ENCODE measurements around the gene PDLIM4.

Gene PDLIM4

DNA sequence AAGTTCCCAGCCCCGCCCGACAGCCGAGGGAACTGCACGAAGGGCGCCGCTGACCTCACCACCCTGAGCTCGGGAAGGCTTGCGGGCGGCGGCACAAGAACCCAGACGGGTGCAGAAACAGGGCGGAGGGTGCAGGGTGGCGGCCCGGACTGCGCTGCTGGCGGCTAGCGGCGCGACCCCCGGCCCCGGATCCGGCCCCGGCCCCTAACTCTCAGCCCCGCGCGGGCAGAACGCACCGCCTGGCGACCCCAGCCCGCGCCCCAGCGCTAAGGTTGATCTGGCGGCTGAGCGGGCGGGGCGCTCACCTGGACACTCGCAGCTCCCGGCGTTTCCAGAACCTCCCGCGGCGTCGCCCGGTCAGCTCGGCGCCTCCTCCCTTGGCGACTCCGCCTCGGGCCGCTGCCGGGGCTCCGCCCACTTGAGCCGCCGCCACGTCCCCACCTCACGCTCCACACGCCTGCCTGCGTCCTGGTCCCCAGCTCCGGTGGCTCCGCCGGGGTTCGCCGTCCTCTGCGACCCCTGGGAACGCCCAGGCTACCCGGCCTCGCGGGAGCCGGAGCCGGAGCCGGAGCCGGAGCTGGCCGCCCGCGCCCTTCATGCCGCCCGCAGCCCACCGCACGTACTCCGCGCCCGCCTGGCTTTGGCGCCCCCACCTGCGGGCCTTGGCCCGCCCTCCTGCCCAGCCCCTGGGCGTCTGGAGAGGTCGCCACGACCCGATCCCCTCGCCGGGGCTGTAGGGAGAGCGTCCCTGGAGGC, 29.8 kb upstream of the PDLIM4 start, which contains the start of gene P4HA2:
TSS of gene P4HA2 (minus strand) at position 369 of the 756 bp plus-strand sequence. CDS start 9,227 bp downstream, outside the sequence.
- peak; percentile 30 for DNase-seq

DNA sequence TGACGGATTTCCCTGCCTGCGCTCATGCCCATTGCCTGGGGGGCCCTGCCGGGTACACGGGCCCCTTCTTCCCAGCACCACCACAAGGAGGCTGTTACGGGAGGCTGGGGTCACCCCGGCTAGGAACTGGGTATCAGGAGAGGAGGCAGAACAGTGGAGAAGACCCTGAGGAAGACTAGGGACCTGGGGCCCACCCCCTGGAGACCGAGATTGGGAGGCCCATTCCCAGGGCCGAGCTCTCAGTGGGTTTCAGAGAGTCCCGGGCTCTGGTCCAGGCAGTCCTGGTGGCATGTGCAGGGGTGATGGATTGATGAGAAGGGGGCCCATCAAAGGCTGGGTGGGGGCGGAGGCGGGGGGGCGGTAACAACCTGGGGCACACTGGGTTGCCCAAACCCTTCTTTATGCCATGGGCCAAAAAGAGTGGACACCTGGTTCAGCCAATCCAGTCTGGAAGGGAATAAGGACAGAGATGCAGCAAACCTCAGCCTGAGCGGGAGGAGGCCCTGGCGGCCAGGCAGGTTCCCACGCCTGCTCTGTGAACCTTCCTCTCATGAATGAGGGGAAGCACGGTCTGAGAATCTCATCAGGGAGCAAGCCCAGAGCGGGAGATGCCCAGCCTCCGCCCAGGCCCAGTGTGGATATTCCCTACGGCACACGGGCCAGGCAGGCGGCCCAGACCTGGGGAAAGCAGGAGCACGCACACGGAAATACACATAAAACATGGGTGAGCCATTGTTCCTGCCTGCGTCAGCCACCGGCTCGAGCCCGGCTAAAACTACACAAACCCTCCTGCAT, 29.1 kb upstream of the PDLIM4 start:
- no peak for DNase-seq

DNA sequence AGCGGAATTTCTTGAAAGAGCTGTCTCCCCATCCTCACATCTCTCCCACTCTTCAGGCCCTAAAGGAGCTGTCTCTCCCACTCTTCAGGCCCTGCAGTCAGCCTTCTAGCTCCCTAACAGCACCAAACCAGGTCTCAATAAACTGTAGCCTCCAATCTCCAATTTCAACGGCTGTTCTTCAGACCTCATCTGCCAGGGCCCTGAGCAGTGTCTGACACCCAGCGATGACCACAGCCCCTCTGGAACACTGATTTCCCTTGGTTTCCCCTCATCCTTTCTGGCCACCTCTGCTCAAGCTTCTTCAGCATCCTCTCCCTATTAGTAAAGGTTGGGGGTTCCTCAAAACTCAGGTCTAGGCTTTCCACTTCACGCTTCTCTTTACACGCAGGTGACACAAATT, 28.3 kb upstream of the PDLIM4 start:
- no peak for DNase-seq

DNA sequence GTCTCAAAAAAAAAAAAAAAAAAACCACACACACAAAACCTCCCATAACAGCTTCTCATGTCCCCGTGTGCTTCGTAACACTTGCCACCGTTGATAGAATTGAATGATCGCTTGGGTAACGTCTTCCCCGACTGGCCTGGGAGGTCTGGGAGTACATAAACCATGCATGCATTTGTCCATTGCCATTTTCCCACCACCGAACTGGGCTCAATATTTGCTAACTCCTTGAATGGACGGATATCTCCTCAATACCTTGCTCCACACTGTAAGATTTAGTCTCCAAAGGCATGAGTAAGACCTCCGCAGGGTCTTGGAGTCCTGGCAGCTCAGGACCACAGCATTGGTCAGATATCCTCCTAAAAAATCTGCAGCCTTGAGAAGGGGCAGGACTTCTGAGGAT, 26.6 kb upstream of the PDLIM4 start:
- no peak for DNase-seq

DNA sequence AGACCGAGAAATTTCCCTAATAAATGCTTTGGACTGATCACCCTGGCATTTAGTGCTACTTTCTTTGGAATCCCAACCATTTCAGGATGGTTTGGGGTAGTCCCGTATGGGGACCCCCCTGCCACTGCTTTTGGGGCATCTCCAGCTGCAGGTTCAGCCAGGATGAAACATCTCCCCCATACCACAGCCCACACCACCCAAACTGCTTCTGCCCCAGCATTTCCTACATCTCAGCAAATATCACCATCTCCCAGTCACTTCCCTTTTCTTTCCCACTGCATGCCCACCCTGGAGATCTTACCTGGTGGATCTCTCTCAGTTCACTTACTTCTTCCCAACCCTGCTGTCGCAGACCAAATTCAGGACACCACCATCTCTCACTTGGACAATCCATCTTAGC, 25.0 kb upstream of the PDLIM4 start:
- no peak for DNase-seq

DNA sequence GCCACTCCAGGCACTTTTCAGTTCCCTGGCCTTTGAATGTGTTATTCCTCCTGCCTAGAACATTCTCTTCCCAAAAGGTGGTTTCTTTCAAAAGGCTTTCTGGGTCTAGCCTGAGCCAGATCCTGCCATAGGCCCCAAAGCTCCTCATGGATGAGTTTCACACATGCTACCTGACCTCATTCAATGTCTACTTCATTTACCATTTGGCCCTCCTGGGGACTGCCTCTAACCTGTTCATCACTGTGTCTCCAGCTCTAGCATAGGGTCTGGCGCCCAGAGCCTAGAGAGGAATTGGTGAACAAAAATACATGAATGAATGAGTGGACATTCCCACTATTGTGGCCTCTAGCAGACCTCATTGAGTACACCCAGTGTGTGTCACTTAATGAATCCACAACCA, 24.4 kb upstream of the PDLIM4 start:
- no peak for DNase-seq

DNA sequence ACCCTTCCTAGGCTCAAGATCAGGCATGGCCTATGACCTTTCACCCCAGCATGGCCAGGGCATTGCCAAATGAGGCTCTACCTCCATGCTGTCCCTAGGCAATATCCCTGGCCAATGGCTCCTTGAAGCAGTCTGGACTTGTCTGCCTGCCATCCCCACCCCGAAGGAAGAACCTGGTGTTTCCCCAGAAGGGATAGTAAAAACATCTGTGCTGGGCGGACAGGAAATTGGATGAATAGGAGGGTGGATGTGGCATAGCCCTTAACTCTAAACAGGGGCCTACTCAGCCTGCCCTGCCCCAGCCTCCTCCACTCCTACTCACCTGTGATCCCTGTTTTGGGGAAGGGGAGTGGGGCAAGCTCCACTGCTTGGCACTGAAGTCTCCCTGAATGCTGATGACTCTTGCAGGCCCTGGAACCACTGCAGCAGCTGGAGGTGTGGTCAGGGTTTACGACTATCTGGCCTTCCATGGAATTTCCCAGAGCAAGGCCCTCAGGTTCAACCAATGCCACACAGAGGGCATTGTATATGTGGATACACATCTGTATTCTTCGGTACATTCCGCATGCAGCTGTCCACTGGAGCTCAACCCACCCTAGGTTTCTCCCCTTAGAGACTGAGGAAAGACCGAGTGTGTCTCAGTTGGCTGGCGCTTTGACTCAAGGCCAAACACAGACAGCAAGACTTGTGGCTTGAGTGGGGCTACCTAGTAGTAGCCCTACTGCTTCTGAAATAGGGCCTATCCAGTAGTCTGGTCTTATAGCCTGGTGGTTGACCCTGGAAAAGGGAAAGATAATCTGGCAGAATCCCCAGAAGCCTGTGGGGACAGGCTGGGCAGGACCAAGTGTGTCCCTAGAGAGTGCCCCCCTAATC, 23.4 kb upstream of the PDLIM4 start:
- DNase-seq = no peak

DNA sequence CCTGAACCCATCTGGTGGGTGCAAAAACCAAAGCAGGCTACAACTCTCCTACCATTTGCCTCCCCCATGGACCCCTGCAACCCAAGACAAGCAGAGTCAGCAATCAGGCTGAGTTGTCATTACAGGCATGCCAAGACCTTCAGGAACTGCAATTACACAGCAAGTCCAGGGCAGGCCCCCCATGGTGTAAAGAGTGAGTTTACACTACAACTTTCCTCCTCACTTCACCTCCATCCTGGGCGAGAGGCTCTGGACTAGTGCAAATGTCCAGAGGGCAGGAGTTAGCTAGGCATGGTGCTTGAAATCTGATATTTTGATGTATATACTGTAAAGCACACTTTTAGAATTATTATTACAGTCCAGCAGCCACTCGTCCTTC, 22.8 kb upstream of the PDLIM4 start:
- no peak for DNase-seq

DNA sequence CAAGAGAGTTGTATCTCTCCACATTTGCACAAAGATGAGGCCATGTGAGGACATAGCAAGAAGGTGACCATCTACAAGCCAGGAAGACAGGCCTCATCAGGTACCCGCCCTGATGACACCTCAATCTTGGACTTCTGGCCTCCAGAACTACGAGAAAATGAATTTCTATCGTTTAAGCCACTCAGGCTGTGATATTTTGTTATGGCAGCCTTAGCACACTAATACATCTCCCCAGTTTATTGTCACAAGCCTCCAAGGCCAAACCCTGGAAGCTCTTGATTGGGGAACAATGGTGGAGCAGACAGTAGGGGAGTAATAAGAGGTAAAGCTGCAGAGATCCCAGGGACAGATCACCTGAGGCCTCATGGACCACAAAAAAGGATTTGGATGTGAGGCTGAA, 22.2 kb upstream of the PDLIM4 start:
- no peak for DNase-seq

DNA sequence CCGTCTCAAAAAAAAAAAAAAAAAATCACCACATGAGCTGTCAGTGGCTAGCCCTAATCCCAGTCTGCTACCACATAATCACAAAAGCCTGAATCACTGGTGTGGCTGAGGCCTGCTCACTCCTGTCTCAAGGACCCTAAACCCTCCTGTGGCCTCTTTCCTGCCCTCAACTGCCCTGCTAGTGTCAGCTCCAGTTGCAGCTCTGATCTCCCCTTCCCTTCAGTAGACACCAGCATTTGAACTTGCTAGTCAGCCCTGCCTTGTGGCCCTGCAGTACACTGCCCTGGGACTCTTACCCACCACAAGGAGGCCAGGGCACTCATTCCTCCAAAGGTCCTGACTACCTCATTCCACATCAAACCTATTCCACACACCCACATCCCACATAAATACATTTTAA, 20.4 kb upstream of the PDLIM4 start:
- no peak for DNase-seq

DNA sequence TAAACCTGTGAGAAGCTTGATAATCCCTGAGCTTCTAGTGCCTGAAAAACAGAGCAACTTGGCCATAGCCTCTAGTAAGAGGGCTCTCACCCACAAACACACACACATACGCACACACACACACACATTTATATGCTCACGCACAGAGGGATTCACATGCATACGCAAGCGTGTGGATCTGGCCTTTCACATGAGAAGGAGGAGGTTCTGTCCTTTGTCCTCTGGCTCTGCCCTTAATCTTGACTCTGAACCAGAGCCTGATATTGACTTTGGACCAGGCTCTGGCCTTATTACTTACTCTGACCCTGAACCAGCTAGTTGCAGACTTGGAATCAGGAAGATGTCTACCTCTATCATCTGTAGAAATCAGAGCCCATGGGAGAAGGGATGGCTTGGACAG, 19.8 kb upstream of the PDLIM4 start:
- DNase-seq = no peak

DNA sequence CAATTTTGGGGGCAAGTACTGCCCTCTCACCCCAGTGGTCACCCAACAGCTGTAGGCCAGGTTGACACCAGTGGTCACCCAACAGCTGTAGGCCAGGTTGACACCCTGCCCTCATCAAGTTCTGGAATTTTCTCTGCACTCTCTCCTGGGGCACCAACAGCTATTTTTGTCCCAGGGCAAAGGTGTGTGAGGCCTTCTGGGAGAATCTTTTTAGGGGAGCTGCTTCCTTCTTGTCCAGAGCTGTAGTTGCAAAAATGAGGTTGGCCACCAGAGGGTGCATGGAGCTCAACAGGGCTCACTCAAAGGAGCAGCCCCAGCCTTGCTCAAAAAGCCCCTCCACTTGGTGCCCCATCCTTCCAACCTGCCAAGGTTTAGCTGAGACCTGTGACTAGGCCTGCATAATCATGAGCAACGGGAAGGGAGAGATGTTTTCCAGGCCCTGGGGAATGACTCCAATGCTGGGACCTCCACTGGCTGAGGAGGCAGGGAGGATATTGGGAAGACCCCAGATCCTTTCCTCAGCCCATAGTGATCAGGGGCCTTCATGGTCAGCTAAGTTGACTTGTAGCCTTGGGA, 19.2 kb upstream of the PDLIM4 start:
- DNase-seq = no peak

DNA sequence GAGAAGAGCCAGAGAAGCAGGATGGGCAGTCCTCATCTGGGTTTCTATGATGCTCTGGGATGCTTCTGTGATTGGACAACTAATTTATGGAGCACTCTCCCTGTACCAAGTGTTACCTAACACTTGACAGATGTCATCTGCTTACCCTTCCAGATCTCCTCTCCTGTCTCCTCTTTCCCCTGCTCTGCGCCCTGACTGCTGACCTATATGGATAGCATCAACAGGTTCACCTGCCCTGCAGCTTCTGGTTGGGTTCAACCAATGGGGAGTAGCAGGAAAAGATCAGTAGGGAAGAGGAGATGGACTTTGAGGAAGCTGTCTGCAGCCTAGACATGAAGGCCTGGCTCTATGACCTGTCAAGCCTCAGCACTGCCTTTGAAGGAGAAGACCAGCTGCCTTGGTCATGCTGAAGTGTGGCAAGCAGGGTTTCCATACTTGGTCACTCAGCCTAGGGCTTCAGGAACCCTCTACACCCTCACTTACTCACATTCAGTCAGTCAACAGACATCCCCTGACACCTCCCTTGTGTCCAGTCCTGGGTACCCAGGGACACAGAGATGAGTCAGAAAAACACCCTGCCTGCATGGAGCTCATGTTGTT, 18.5 kb upstream of the PDLIM4 start:
- no peak for DNase-seq

DNA sequence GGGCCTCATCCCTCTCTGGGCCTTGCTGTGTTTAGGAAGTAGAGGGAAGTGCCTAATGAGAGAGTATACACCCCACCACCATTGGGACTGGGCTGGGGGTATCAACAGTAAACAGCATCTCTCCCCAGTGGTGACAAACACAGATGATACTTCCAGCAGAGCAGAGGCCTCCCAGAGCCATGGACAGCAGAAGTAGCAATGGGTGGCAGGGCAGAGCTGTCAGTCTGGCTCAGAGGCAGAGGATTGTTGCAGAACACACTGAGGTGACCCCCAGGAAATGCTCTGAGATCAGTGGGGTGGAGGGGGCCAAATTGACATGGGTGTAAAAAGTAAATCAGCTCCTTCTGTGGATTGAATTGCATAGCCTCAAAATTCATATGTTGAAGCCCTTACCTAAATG, 17.7 kb upstream of the PDLIM4 start:
- DNase-seq = no peak

DNA sequence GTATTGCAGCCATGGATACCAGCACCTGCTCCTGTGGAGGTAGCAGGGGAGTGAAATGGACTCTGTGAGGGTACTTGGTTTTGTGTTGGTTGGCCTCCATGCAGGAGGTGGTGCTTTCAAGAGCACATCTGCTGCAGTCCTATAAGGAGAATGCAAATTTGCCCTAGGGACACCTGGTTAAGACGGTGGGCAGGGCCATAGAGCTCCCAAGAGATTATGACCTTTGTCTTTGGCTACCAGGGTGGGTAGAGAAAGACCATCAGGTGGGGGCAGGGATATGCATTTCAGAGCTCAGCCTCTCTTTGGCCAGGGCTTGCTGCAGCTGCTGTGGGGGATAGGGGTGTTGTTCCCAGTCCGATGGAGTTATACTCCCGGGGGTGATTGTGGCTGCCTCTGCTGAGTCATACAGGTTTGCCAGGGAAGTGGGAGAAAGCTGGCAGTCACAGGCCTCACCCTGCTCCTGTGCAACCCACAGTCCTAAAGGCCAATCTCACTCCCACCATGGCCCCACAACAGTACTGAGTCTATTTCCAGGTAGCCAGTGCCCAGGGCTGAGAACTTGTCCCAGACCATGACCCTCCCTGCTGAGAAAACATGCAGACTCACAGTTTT, 14.0 kb upstream of the PDLIM4 start:
- no peak for DNase-seq

DNA sequence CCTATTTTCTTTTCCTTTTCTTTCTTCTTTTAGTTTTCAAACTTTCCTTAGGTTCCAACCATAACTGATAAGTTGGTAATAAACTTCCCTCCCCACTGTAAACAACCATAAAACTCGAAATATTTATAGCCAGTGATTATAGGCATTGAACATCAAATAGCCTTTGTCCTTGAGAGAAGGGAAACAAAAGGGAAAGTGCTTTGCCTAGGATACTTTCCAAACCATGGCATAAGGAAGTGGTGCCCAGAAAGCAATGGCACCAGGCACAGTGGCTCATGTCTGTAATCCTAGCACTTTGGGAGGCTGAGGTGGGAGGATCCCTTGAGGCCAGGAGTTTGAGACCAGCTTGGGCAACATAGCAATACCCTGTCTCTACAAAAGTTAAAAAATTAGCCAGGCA, 11.9 kb upstream of the PDLIM4 start:
- no peak for DNase-seq

DNA sequence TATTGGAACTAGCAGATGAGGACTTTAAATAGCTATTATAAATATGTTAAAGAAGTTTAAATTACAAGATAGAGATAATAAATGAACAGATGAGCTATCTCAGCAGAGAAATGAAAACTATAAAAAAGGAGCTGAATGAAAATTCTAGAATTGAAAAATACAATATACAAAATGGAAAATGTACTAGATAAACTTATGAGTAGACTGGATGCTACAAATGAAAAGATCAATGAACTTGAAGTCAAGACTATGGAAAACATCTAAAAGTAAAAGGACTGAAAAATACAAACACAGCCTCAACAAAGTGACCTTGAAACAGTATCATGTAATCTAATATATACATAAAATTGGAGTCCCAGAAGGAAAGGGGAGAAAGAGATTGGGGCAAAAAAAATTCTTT, 10.7 kb upstream of the PDLIM4 start:
- DNase-seq = no peak

DNA sequence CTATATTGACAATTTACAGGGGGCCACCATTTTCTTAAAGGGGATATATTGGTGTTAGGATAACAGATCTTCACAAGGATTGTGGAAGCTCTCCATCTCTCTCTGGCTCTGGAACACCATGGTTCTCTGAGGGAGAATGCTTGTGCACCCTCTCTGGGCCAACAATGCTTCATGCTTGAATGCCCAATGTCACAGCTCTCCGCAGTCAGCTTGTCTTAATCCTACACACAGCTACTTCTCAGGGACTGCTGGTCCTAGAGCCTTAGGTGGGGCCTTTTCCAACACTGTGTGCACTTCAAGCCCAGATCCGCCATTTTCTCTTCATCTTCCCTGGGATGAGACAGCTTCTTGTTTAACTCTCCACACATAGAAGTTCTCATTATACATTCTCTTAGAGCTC, 6.9 kb upstream of the PDLIM4 start:
- no peak for DNase-seq

DNA sequence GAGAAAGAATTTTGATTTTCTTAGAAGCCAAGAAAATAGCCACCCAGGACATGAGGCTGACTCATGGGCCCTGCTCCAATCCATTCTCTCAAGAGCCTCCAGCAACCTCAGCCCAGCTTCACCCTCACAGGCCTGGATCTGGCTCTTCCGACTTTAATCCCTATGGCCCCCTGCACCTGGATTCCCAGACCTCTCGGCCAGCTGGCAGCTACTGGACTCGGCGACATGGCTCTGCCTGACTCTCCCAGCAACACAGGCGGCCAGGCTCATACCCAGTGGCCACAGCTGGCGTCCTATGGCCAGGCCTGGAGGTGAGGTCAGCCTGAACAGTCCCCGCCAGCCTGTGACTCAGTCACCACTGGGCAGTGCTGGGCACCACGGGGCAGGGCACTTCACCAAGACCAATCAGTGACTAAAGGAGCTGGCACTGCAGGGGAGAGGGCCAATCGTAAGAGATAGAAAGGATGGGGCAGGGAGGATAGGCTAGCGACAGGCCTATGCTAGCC, 6.2 kb upstream of the PDLIM4 start:
- no peak for DNase-seq

DNA sequence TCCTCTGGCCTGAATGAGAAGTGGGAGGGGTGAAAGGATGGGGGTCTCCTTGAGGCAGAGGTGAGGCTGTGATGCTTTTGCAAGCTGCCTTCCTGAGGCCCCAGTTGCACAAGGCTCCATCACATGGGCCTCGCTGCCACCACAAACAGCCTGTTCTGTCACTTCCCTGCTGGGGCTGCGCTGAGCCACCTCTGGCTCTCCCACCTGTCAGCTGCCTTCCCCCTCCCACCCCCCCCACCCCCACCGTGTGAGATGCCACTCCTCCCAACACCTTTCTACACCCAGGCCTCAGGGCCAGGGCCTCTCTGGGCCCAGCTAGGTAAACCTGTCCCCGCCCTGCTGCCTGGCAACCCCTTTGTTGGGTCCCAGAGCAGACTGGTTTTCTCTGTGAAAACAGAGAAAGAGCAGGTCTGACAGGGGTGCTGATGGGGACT, 4.5 kb upstream of the PDLIM4 start:
- no peak for DNase-seq

DNA sequence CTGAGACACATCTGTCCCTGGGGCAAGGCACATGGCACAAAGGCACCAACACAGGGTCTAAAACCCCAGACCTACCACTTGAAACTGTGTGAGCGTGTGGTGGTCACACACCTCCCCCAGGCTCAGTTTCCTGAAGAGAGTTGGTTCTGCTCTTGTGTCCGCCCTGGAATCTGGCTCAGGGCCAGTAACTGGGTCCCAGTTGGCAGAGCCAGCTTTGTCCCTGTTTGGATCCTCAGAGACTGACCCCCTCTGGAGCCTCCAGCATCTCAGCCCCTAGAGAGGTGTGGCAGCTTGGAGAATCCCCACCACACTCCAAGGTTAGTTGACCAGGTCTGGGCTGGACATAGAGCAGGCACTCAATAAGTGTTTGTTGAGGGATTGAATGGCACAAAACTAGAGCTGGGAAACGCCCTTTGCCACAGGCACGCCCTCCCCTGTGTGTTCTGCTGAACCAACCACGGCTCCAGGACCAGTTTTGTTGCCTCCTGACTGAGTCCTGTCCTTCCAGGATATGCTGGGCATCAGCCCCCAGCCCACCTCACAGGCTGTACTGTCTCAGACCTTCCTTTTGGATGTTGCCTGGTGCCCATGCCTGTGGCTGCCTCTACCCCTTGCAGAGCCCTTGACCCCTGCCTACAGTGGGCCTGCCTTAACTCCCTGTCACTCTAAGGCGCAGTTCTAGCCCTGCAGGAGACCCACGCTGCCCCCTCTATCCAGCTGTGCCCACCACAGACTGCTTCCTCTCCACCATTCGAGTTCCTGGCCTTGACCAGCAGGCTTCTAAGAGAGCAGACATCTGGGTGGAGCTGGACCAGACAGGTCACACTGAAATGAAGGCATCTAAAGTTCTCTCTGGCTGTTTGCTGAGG, 3.8 kb upstream of the PDLIM4 start:
- no peak for DNase-seq

All from cortex of kidney (tissue), 1 donor.